ENCODE data around the gene NR3C1. TPM values are rescaled to one million over a fixed set of nuclear protein-coding genes. Genes with fewer than 3 reads are reported as not detected.
A peak's percentile ranks its signal among the peaks of the same experiment; 100 is the strongest.

Gene NR3C1
- total RNA-seq, 1 donor from 2014 or later, result 47.8 TPM

- no peak for DNase-seq (ENCODE audit: extremely low spot score, unreplicated experiment)
- peaks cover 7% of the 10 kb centered on the region for H3K4me1 Mint-ChIP-seq (ENCODE audit: unreplicated experiment)
- TF ChIP-seq, protein P1, sequence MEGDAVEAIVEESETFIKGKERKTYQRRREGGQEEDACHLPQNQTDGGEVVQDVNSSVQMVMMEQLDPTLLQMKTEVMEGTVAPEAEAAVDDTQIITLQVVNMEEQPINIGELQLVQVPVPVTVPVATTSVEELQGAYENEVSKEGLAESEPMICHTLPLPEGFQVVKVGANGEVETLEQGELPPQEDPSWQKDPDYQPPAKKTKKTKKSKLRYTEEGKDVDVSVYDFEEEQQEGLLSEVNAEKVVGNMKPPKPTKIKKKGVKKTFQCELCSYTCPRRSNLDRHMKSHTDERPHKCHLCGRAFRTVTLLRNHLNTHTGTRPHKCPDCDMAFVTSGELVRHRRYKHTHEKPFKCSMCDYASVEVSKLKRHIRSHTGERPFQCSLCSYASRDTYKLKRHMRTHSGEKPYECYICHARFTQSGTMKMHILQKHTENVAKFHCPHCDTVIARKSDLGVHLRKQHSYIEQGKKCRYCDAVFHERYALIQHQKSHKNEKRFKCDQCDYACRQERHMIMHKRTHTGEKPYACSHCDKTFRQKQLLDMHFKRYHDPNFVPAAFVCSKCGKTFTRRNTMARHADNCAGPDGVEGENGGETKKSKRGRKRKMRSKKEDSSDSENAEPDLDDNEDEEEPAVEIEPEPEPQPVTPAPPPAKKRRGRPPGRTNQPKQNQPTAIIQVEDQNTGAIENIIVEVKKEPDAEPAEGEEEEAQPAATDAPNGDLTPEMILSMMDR (IDR thresholded peaks at IDR 0.05), result no peak
- H3K9me3 Mint-ChIP-seq (ENCODE audit: unreplicated experiment), result peaks cover 50% of the 10 kb centered on the region
- H3K36me3 Mint-ChIP-seq (ENCODE audit: unreplicated experiment), result peaks cover 10% of the 10 kb centered on the region
- H3K4me3 Mint-ChIP-seq (ENCODE audit: unreplicated experiment), result no peak overlapping the region
- no peaks in the 10 kb centered on the region for H3K27me3 Mint-ChIP-seq (ENCODE audit: unreplicated experiment)
- no peak overlapping the region for H3K27ac Mint-ChIP-seq (ENCODE audit: unreplicated experiment)
Measured at GRCh38 chr5:143265995-143266394, 137.5 kb downstream of the NR3C1 start.

GRCh38 chr5:143263272-143263810, 140.1 kb downstream of the NR3C1 start:
- no peak for DNase-seq (ENCODE audit: extremely low spot score, unreplicated experiment)
- TF ChIP-seq, protein P1 (IDR thresholded peaks at IDR 0.05), result no peak
- Mint-ChIP-seq H3K36me3 (ENCODE audit: unreplicated experiment) (peaks cover 2% of the 10 kb centered on the region), H3K9me3 (ENCODE audit: unreplicated experiment) (peaks cover 32% of the 10 kb centered on the region), H3K27me3 (ENCODE audit: unreplicated experiment) (no peaks in the 10 kb centered on the region), H3K27ac (ENCODE audit: unreplicated experiment) (no peak overlapping the region), H3K4me3 (ENCODE audit: unreplicated experiment) (no peak overlapping the region), H3K4me1 (ENCODE audit: unreplicated experiment) (peaks cover 7% of the 10 kb centered on the region)

DNA sequence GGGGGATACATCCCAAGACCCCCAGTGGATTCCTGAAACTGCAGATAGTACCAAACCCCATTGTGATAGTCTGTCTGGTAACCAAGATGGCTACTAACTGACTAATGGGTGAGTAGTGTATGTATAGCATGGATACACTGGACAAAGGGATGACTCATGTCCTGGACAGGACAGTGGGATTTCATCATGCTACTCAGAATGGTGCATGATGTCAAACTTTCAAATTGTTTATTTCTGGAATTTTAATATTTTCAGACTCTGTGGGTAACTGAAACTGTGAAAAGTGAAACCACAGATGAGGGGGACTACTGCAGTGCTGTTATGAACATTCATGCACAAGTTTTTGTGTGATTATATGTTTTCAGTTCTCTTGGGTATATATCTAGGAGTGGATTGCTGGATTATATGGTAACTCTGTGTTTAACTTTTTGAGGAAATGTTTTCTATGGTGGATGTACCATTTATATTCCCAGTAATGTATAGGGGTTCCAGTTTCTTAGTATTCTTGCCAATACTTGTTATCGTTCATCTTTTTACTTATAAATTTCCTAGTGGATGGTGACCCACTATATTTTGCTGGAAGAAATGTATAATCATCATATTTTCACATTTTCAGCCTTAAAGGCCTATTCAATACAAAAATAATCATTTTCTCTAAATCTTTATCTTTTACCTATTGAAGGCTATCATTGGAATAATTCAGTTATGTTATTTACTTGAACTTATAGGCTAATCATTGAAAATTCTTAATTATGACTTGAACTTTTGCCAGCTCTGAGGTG, 140.9 kb downstream of the NR3C1 start:
- Mint-ChIP-seq H3K4me3 (ENCODE audit: unreplicated experiment) (no peak overlapping the region), H3K27ac (ENCODE audit: unreplicated experiment) (peak overlapping the region; percentile 74), H3K4me1 (ENCODE audit: unreplicated experiment) (peaks cover 7% of the 10 kb centered on the region), H3K36me3 (ENCODE audit: unreplicated experiment) (peaks cover 2% of the 10 kb centered on the region), H3K27me3 (ENCODE audit: unreplicated experiment) (no peaks in the 10 kb centered on the region), H3K9me3 (ENCODE audit: unreplicated experiment) (peaks cover 24% of the 10 kb centered on the region)
- no peak for DNase-seq (ENCODE audit: extremely low spot score, unreplicated experiment)
- TF ChIP-seq, protein P1 (IDR thresholded peaks at IDR 0.05), result no peak

- Mint-ChIP-seq H3K9me3 (ENCODE audit: unreplicated experiment) (peaks cover 17% of the 10 kb centered on the region), H3K4me3 (ENCODE audit: unreplicated experiment) (no peak overlapping the region), H3K27ac (ENCODE audit: unreplicated experiment) (peak overlapping the region; percentile 74), H3K27me3 (ENCODE audit: unreplicated experiment) (no peaks in the 10 kb centered on the region), H3K36me3 (ENCODE audit: unreplicated experiment) (peaks cover 2% of the 10 kb centered on the region), H3K4me1 (ENCODE audit: unreplicated experiment) (peaks cover 7% of the 10 kb centered on the region)
- TF ChIP-seq, protein P1 (IDR thresholded peaks at IDR 0.05), result no peak
- no peak for DNase-seq (ENCODE audit: extremely low spot score, unreplicated experiment)
Measured at GRCh38 chr5:143261748-143262392, 141.6 kb downstream of the NR3C1 start.

DNA sequence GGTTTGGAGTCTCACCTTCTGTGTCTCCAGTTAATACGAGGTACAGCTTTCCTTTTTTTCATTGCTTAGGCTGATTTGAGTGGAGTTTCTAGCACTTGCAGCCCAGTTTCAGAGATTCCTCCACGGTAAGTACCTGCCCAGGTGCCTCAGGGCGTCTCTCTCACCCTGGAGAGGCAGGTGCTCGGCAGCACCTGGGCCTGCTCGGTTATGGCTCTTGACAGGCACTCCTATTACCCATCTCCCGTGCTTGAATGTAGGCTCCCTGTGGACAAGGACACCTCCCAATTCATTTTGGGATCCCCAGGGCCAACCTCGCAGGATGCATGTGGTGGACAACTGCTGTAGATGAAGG, 144.3 kb downstream of the NR3C1 start:
- Mint-ChIP-seq H3K27ac (ENCODE audit: unreplicated experiment) (no peak overlapping the region), H3K36me3 (ENCODE audit: unreplicated experiment) (no peaks in the 10 kb centered on the region), H3K4me3 (ENCODE audit: unreplicated experiment) (no peak overlapping the region)

More for the DNA sequence above, 144.3 kb downstream of the NR3C1 start:
- TF ChIP-seq, protein P1 (IDR thresholded peaks at IDR 0.05), result no peak
- no peak for DNase-seq (ENCODE audit: extremely low spot score, unreplicated experiment)
- H3K27me3 Mint-ChIP-seq (ENCODE audit: unreplicated experiment), result no peaks in the 10 kb centered on the region
- peaks cover 4% of the 10 kb centered on the region for H3K9me3 Mint-ChIP-seq (ENCODE audit: unreplicated experiment)
- H3K4me1 Mint-ChIP-seq (ENCODE audit: unreplicated experiment), result peaks cover 7% of the 10 kb centered on the region

All from osteocyte (in vitro differentiated cells).